ENCODE measurements around the gene OPHN1.

GRCh38 chrX:68256990-68257389, 176.3 kb downstream of the OPHN1 start:
- no peak for TF ChIP-seq EZH2phosphoT487 (IDR thresholded peaks at IDR 0.05; ENCODE audit: unreplicated experiment)
- TF ChIP-seq, protein P1, sequence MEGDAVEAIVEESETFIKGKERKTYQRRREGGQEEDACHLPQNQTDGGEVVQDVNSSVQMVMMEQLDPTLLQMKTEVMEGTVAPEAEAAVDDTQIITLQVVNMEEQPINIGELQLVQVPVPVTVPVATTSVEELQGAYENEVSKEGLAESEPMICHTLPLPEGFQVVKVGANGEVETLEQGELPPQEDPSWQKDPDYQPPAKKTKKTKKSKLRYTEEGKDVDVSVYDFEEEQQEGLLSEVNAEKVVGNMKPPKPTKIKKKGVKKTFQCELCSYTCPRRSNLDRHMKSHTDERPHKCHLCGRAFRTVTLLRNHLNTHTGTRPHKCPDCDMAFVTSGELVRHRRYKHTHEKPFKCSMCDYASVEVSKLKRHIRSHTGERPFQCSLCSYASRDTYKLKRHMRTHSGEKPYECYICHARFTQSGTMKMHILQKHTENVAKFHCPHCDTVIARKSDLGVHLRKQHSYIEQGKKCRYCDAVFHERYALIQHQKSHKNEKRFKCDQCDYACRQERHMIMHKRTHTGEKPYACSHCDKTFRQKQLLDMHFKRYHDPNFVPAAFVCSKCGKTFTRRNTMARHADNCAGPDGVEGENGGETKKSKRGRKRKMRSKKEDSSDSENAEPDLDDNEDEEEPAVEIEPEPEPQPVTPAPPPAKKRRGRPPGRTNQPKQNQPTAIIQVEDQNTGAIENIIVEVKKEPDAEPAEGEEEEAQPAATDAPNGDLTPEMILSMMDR (conservative IDR thresholded peaks at IDR 0.05; ENCODE audit: low read depth in 2 of 2): no peak
- TF ChIP-seq POLR2AphosphoS5 (IDR thresholded peaks at IDR 0.05; ENCODE audit: low read depth): no peak
- TF ChIP-seq ZNF331 (CRISPR knock-in tag; IDR thresholded peaks at IDR 0.05; ENCODE audit: low read depth): no peak
- TF ChIP-seq EZH2 (IDR thresholded peaks at IDR 0.05; ENCODE audit: low read depth, unreplicated experiment): no peak
- no peak for TF ChIP-seq CREB1 (CRISPR knock-in tag; IDR thresholded peaks at IDR 0.05; ENCODE audit: low read depth)
- TF ChIP-seq, protein P2, sequence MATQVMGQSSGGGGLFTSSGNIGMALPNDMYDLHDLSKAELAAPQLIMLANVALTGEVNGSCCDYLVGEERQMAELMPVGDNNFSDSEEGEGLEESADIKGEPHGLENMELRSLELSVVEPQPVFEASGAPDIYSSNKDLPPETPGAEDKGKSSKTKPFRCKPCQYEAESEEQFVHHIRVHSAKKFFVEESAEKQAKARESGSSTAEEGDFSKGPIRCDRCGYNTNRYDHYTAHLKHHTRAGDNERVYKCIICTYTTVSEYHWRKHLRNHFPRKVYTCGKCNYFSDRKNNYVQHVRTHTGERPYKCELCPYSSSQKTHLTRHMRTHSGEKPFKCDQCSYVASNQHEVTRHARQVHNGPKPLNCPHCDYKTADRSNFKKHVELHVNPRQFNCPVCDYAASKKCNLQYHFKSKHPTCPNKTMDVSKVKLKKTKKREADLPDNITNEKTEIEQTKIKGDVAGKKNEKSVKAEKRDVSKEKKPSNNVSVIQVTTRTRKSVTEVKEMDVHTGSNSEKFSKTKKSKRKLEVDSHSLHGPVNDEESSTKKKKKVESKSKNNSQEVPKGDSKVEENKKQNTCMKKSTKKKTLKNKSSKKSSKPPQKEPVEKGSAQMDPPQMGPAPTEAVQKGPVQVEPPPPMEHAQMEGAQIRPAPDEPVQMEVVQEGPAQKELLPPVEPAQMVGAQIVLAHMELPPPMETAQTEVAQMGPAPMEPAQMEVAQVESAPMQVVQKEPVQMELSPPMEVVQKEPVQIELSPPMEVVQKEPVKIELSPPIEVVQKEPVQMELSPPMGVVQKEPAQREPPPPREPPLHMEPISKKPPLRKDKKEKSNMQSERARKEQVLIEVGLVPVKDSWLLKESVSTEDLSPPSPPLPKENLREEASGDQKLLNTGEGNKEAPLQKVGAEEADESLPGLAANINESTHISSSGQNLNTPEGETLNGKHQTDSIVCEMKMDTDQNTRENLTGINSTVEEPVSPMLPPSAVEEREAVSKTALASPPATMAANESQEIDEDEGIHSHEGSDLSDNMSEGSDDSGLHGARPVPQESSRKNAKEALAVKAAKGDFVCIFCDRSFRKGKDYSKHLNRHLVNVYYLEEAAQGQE (IDR thresholded peaks at IDR 0.05; ENCODE audit: unreplicated experiment): no peak
- TF ChIP-seq JUNB (IDR thresholded peaks at IDR 0.05; ENCODE audit: unreplicated experiment): no peak
